HG02943 (cell line): ENCODE data around the gene LSM2.
"Not testable (repeated sequence)": the region's sequence is repeated elsewhere in the genome, so short reads cannot be mapped to it uniquely, and the experiment has no call there.

ENCODE experiments used
- ATAC-seq: cut with Tn5 transposase; IDR thresholded peaks from one replicate; pipeline ENCODE4 v1.9.1; 2021; ENCODE audit warnings: mild to moderate bottlenecking, low read depth, moderate library complexity; ENCODE audit not compliant: unreplicated experiment

LSM2 gene

DNA sequence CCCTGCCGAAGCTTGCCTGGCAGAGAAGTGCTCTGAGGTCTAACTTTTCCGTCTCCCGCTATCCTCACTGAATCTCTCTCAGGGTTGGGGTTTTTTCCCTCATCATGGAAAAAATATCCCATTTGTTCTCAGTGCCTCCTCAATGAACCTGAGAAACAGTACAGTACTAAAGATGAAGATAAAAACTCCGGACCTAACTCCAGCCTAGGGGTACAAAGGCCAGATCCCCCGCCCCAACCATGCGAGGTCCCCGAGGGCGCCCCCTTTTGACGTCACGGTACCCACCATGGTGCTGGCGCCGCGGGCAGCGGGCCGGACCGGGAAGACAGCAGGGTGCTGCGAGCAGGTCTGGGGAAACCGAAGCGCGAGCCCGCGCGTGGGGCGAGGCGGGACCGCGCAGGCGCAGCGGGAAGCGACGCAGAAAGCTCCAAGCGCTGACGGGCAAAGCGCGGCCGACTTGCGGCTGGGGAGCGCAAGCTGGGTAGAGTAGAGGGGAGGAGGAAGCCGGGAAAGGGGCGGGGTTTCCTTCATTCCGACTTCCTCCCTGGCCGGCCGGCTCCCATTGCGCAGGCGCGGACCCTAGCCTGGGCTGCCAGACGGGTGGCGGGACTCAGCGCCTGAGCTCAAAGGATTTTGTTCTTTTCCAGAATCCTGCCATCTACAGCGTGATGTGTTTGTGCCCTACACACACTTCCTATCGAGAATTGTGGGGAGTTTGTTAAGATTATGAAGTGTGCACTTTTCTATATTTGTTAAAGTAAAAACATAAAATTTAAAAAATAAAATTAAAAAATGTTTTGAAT is at the start of gene LSM2:
LSM2 (minus strand) TSS at position 497 of the 803 bp plus-strand sequence; CDS start at position 288, 209 bp downstream.
- ATAC-seq = peak; percentile 88

DNA sequence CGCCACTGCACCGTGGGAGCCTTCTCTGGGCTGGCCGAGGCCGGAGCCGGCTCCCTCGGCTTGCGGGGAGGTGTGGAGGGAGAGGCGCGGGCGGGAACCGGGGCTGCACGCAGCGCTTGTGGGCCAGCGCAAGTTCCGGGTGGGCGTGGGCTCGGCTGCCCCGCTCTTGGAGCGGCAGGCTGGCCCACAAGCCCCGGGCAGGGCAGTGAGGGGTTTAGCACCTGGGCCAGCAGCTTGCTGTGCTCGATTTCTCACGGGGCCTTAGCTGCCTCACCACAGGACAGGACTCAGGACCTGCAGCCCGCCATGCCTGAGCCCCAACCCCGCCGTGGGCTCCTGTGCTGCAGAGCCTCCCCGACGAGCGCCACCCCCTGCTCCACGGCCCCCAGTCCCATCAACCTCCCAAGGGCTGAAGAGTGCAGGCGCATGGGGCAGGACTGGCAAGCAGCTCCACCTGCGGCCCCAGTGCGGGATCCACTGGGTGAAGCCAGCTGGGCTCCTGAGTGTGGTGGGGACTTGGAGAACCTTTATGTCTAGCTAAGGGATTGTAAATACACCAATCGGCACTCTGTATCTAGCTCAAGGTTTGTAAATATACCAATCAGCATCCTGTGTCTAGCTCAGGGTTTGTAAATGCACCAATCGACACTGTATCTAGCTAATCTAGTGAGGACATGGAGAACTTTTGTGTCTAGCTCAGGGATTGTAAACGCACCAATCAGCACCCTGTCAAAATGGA is 45.4 kb upstream of the LSM2 start:
- not testable (repeated sequence) for ATAC-seq

DNA sequence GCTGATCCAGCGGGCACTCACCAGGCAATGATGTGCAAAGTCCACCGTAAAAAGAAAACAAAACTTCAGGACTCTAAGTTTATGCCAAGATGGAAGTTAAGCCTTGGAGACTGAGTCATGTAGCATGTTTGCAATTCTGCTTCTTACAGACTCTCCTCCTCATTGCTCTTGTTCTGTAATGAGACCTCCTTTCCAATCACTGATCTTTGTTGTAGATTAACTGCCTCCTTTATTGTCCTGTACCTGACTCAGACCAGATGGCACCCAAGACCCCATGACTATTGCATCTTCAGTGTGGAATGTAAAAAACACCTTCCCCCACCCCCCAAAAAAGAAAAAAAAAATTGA is 44.7 kb upstream of the LSM2 start:
- ATAC-seq = no peak

DNA sequence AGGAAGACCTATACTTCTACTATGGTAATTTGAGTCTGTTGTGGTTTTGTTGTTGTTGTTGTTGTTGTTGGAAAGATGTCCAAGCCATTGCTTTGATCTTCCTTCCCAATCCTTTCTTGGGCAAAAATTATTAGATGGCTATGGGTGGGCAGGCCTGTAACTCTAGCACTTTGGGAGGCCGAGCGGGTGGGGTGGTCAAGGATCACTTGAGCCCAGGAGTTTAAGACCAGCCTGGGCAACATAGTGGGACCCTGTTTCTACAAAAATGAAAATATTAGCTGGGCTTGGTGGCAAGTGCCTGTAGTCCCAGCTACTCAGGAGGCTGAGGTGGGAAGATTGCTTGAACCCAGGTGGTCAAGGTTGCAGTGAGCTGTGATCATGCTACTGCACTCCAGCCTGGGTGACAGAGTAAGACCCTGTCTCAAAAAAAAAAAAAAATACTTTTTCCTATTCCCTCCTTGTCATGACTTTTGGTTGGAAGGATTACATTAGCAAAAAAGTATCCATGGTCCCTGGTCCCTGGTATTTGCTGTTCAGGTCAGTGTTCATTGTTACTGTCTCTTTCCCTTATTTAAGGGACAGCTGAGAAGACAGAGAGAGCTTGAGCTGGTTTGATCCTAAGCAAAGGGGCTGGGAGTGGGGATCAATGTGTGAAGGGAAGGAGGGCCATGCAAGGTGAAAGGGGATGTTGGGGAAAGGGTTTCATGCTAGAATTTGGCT is 44.2 kb upstream of the LSM2 start:
- ATAC-seq = no peak

DNA sequence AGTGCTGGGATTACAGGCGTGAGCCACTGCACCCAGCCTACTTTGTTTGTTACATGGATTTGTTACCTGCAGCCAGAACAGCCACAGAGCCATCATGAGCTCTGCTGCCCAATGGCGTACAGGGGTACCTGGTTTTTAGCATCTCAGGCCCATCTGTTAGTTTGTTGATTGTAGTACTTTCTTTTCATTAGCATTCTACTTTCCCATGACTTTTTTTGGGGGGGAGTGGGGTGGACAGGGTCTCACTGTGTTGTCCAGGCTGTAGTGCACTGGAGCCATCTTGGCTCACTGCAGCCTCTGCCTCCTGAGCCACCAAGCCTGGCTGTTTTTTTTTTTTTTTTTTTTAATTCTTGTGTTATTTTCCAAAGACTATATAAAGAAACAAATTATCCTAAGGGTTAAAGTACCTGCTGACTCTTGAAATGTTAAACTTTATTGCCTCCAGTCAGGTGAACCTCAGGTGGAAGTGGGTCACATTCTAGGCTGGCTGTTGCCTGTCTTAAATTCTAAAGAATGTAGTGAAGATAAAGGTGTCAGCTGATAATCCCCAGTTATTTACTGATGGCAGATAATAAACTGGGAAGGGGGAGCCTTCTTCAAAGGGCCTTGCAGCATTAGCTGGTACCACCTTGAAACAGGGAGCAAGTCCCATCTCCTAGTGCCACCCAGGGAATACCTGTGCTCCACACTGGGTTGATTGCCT is 40.7 kb upstream of the LSM2 start:
- no peak for ATAC-seq

DNA sequence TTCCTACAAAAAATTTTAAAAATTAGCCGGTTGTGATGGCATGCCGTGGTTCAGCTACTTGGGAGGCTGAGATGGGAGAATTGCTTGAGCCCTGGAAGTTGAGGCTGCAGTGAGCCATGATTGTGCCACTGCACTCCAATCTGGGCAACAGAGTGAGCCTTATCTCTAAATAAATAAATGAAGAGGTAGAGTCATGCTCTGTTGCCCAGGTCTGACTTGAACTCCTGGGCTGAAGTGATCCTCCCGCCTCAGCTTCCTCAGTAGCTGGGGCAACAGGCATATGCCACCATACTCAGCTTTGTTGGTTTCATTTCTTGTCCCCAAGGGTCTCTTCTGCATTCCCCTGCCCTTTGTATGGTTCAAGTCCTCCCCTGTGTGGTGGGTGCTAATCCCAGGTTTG is 37.7 kb upstream of the LSM2 start:
- ATAC-seq = no peak

DNA sequence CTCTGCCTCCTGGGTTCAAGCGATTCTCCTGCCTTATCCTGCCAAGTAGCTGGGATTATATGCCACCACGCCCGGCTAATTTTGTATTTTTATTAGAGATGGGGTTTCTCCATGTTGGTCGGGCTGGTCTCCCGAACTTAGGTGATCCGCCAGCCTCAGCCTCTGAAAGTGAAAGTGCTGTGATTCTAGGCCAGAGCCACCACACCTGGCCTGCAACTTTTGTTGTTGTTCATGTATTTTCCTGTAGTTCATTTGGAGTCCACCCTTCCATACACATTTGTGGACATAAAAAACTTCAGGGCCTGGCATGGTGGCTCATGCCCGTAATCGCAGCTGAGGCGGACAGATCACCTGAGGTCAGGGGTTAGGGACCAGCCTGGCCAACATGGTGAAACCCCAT is 35.3 kb upstream of the LSM2 start:
- ATAC-seq = no peak

DNA sequence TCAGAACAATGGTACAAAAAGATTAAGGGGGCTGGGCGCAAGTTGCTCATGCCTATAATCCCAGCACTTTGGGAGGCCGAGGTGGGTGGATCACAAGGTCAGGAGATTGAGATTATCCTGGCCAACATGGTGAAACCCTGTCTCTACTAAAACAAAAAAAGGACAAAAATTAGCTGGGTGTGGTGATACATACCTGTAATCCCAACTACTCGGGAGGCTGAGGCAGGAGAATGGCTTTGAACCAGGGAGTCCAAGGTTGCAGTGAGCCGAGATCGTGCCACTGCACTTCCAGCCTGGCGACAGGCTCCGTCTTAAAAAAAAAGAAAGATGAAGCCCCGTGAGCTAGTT is 33.0 kb upstream of the LSM2 start:
- ATAC-seq = not testable (repeated sequence)

DNA sequence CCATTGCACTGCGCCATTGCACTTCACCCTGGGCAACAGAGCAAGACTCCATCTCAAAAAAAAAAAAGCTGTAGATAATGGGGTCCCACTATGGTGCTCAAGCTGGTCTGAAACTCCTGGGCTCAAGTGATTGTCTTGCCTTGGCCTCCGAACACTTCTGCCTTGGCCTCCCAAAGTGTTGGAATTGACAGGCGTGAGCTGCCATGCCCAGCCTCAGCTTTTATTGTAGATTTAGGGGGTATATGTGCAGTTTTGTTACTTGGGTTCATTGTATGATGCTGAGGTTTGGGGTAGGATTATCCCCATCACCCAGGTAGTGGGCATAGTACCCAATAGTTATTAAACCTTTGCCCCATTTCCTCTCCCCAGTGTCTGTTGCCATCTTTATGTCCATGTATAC is 32.2 kb upstream of the LSM2 start:
- ATAC-seq = no peak

DNA sequence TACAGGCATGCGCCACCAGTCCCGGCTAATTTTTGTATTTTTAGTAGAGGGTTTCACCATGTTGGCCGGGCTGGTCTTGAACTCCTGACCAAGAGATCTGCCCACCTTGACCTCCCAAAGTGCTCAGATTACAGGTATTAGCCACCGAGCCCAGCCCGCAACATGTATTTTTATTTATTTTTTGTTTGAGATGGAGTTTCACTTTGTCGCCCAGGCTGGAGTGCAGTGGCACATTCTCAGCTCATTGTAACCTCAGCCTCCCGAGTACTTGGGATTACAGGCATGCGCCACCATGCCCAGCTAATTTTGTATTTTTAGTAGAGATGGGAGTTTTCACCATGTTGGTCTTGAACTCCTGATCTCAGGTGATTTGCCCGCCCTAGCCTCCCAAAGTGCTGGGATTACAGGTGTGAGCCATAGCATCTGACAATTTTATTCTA is 31.4 kb upstream of the LSM2 start:
- not testable (repeated sequence) for ATAC-seq

DNA sequence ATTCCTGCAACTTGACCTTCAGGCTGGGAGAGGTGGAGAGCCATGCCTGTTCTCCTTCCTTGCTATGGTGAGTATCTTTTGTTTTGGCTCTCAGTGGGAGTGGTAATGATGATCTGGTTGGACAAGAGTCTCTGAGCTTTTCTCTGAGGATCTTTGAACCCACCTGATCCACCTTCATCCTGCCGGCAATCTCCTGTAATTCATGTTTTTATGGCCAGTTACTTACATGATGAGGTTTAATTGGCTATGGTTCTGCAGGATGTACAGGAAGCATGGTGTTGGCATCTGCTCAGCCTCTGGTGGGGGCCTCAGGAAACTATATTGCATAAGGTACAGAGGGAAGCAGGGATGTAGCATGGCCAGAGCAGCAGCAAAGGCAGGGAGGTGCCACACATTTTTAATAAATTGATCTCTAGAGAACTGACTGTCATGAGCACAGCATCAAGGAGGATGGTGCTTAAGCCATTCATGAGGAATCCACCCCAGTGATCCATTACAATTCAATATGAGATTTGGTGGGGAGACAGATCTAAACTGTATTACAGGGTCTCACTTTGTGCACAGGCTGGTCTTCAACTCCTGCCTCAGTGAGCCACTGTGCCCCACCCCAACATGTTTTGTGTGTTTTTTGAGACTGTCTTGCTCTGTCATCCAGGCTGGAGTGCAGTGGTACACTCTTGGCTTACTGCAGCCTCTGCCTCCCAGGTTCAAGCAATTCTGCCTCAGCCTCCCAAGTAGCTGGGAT is 30.8 kb upstream of the LSM2 start:
- no peak for ATAC-seq

DNA sequence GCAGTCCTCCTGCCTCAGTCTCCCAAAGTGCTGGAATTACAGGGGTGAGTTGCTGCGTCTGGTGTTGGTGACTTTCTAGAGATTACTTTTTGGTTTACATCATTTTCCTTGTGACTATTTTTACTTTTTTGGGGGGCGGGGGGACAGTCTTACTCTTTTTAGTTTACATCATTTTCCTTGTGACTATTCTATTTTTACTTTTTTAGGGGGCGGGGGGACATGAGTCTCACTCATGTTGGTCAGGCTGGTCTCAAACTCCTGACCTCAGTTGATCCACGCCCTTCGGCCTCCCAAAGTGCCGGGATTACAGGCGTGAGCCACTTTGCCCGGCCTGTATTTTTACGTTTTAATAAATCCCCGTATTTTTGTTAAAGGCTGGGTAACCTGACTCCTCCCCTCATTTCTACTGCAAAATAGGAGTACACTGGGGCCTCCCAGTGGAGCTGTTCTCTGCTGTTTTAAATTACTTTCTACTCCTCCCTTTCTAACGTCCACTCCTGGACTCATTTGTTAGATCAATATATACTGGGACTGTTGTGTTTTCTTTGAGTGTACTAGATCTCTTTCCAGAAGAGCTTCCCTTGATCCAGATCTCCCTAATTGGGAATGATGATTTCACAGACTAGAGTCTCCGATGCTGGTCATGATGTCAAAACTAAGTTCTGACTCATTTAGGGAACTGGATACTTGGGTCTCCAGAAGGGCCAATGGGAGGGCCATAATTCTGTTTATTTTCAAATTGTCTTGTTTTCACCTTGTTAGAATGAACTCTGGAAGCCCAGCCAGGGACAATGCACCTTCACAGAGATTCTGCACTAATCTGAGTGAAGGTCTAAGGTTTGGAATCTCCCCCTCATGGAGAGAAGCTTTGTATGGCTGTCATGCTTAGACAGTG is 30.0 kb upstream of the LSM2 start:
- no peak for ATAC-seq

DNA sequence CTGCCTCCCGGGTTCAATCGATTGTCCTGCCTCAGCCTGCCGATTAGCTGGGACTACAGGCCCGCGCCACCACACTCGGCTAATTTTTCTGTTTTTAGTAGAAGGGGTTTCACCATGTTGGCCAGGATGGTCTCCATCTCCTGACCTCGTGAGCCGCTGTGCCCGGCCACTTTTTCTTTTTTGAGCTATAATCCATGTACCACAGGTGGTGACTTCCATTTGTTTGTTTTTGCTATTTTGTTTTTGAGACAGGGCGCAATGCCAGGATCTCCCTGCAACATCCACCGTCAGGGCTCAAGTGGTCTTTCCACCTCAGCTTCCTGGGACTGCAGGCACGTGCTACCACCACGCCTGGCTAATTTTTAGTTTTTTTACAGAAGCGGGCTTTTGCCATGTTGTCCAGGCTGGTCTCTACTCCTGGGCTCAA is 29.3 kb upstream of the LSM2 start:
- ATAC-seq = no peak

DNA sequence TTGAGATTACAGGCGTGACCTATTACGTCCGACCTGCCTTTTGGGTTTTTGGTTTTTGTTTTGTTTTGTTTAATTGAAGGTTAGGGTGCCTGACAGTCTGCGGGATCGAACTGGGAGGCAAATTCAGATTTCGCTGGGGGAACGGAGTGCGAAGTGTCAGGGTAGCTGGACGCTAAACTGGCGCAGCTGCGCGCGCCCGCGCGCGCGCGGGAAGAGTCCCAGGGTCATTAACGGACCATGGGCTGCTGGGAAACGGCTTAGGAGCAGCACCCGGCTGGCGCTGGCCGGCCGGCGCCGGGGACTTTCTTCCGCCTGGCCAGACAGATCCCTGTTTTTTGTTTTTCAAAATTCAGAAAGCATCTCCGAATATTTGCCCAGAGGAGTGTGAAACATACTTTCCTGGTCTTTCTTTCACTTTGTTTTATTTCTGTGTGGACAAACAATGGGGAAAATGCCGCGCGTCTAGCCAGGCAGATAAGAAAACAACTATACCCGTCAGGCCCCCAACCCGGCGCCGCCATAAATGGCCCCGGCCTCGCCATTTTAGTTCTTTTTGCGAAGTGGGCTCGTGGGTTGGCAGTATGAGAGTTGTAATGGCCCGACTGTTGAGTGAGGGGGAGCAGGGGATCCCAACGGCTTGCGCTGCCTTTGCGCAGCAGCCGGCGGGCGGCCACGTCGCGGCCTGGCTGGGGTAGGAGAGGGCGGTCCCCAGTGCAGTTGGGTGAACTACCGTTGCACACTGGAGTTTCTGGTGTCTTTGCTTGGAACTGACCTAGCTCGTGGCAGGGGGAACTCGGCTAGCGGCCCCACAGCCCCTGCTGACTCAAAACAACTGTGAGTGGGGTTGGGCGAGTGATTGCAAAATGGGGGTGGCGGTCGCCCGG is 27.8 kb upstream of the LSM2 start:
- no peak for ATAC-seq

DNA sequence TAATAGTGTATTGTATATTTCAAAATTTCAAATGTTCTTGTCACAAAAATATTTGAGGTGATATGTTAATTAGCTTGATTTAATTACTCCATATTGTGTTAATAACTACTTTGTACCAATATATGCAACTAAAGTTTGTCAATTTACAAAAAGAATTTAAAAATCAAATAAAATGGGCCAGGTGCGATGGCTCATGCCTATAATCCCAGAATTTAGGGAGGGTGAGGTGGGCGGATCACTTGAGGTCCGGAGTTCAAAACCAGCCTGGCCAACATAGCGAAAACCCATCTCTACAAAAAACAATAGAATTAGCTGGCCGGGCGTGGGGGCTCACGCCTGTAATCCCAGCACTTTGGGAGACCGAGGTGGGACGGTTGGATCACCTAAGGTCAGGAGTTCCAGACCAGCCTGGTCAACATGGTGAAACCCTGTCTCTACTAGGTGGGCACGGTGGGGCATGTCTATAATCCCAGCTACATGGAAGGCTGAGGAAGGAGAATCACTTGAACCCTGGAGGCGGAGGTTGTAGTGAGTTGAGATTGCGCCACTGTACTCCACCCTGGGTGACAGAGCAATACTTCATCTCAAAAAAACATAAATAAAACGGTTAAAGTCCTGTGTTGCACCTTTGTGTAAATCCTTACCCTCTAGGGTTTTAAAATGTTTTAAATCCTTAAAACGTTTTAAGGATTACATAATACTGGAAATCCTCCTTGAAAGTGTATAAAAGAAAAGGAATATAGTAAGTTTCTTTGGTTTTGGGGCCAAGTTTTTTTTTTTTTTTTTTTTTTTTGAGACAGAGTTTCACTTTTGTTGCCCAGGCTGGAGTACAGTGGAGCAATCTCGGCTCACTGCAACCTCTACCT is 24.8 kb upstream of the LSM2 start:
- ATAC-seq = no peak

DNA sequence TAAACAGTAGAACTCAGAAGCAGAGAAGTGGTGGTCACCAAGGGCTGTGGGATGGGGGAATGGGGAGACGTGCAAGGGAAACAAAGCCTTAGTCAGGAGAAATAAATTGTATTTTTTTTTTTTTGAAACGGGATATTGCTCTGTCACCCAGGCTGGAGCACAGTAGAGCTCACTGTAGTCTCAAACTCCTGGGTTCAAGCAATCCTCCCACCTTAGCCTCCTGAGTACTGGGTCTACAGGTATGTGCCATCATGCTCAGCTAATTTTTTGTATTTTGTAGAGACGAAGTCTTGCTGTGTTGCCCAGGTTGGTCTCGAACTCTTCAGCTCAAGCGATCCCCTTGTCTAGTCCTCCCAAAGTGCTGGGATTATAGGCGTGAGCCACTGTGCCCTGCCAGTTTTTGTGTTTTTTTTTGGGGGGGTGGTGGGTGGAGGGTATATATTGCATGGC is 24.1 kb upstream of the LSM2 start:
- ATAC-seq = no peak

DNA sequence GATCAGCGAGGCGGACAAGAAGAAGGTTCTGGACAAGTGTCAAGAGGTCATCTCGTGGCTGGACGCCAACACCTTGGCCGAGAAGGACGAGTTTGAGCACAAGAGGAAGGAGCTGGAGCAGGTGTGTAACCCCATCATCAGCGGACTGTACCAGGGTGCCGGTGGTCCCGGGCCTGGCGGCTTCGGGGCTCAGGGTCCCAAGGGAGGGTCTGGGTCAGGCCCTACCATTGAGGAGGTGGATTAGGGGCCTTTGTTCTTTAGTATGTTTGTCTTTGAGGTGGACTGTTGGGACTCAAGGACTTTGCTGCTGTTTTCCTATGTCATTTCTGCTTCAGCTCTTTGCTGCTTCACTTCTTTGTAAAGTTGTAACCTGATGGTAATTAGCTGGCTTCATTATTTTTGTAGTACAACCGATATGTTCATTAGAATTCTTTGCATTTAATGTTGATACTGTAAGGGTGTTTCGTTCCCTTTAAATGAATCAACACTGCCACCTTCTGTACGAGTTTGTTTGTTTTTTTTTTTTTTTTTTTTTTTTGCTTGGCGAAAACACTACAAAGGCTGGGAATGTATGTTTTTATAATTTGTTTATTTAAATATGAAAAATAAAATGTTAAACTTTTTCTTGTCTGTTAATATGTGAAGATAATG is 23.0 kb upstream of the LSM2 start:
- ATAC-seq = no peak
